K562 (cell line): Measurements from ENCODE around the gene GJA1. TPM values are rescaled to one million over a fixed set of nuclear protein-coding genes. Genes with fewer than 3 reads are reported as not detected.

Experiments used
- ATAC-seq: fragments of 200-7000 bp; cut with Tn5 transposase; 3 replicates; pipeline ENCODE4 v1.9.1; 2020; ENCODE audit warnings: moderate library complexity
- BruUV-seq: library from RNA; stranded (reverse); fragments of 400-500 nt; replicated peaks from 2 replicates; lab custom pipeline; 2021; lab: Mats Ljungman, UMichigan
- CTCF ChIA-PET: fragments of 300-600 bp; formaldehyde crosslinking; extraction: SDS; loops from one replicate; lab custom pipeline; 2021; ENCODE audit warnings: low intra/inter-chr PET ratio; lab: Yijun Ruan, JAX
- POLR2A ChIA-PET: fragments of 300-600, 350-650 bp; sonication (Branson Sonifier 250); formaldehyde crosslinking; extraction: SDS; loops from one replicate; lab custom pipeline; 2021; ENCODE audit warnings: antibody characterized with exemption, inconsistent platforms; lab: Yijun Ruan, JAX
- DNase-seq, 4 experiments: peaks; one replicate each; pipeline versions ENCODE4 v3.0.0 to v3.0.0-alpha.2; 2011 to 2018; ENCODE audit warnings: low spot score in 3 of 4, mixed read lengths in 3 of 4; ENCODE audit errors: extremely low read depth in 1 of 4
- FAIRE-seq: peaks from 2 replicates; lab custom pipeline; 2011; peaks lifted over from hg19 to GRCh38; lab: Jason Lieb, UNC
- H2AFZ ChIP-seq: 2 replicates; pipeline ENCODE4 v1.6.0; 2011; ENCODE audit warnings: low read depth, low read length, control low read depth, inconsistent platforms
- H3K27ac ChIP-seq: fragments of 200-600 bp; 3 replicates; pipeline ENCODE4 v1.8.0; 2011; ENCODE audit warnings: low read depth, mild to moderate bottlenecking, control low read depth, inconsistent platforms, low read length, moderate library complexity, mixed read lengths; ENCODE audit errors: extremely low read depth
- H3K27me3 ChIP-seq, 2 experiments: fragments of 300-600 bp in 1 of 2; 2 replicates in 1 of 2; 3 replicates in 1 of 2; pipeline versions ENCODE4 v1.6.0 to v1.8.0; 2011; ENCODE audit warnings: inconsistent platforms in 2 of 2, low read length in 2 of 2, mild to moderate bottlenecking in 1 of 2, mixed read lengths in 1 of 2, moderate library complexity in 1 of 2; ENCODE audit not compliant: control insufficient read depth in 2 of 2, insufficient read depth in 2 of 2
- H3K36me3 ChIP-seq: fragments of 300-600 bp; 3 replicates; pipeline ENCODE4 v1.8.0; 2011; ENCODE audit warnings: mild to moderate bottlenecking, low read length, inconsistent platforms; ENCODE audit not compliant: control insufficient read depth, insufficient read depth
- H3K4me1 ChIP-seq, 2 experiments: fragments of 200-600 bp in 1 of 2; replicated peaks in 1 of 2; 2 replicates in 1 of 2; 3 replicates in 1 of 2; pipeline versions ENCODE4 v1.5.1 to v1.8.0; 2011; ENCODE audit warnings: inconsistent platforms in 2 of 2, low read length in 2 of 2, mild to moderate bottlenecking in 1 of 2, mixed read lengths in 1 of 2, moderate library complexity in 1 of 2; ENCODE audit not compliant: control insufficient read depth in 2 of 2, insufficient read depth in 2 of 2
- H3K4me2 ChIP-seq: 2 replicates; pipeline ENCODE4 v1.6.1; 2011; ENCODE audit warnings: low read length, control low read depth, inconsistent platforms, mixed read lengths; ENCODE audit not compliant: insufficient read depth
- H3K4me3 ChIP-seq: fragments of 200-600 bp; sonication (generic), shearing (Covaris generic); 2 replicates; pipeline ENCODE4 v1.5.1; 2016; ENCODE audit warnings: control low read depth, inconsistent platforms
- H3K79me2 ChIP-seq: fragments of 200-600 bp; 3 replicates; pipeline ENCODE4 v1.8.0; 2011; ENCODE audit warnings: low read length, inconsistent platforms; ENCODE audit not compliant: control insufficient read depth, insufficient read depth
- H3K9ac ChIP-seq, 2 experiments: 2 replicates each; pipeline versions ENCODE4 v1.6.0 to v1.6.1; 2011; ENCODE audit warnings: low read depth in 2 of 2, low read length in 2 of 2, control low read depth in 1 of 2, inconsistent platforms in 1 of 2, mild to moderate bottlenecking in 1 of 2, mixed read lengths in 1 of 2; ENCODE audit not compliant: insufficient read depth in 1 of 2
- H3K9me1 ChIP-seq: one replicate; pipeline ENCODE4 v1.6.0; 2011; ENCODE audit warnings: inconsistent platforms, mild to moderate bottlenecking, low read length, moderate library complexity; ENCODE audit not compliant: control insufficient read depth, insufficient read depth
- H3K9me3 ChIP-seq: replicated peaks from 2 replicates; pipeline ENCODE4 v1.5.1; 2011; ENCODE audit warnings: low read depth, low read length, inconsistent platforms; ENCODE audit not compliant: control insufficient read depth, insufficient read depth
- H4K20me1 ChIP-seq: replicated peaks from 2 replicates; pipeline ENCODE4 v1.6.1; 2011; ENCODE audit warnings: low read length, inconsistent platforms, mixed read lengths; ENCODE audit not compliant: control insufficient read depth, insufficient read depth
- HBP1 ChIP-seq: fragments of 450-650 bp; formaldehyde crosslinking; IDR thresholded peaks from 2 replicates; pipeline ENCODE4 v1.4.0; 2022; ENCODE audit warnings: missing genetic modification characterization
- HINFP ChIP-seq: fragments of 450-650 bp; conservative IDR thresholded peaks from 2 replicates; pipeline ENCODE4 v1.6.1; 2016; ENCODE audit warnings: missing genetic modification characterization, low read depth, mild to moderate bottlenecking, control low read depth, missing compliant biosample characterization
- HNRNPH1 ChIP-seq: fragments of 200-400 bp; formaldehyde crosslinking; optimal IDR thresholded peaks from 2 replicates; pipeline ENCODE3; 2017; ENCODE audit warnings: low read depth, mild to moderate bottlenecking, low read length, moderate library complexity
- HNRNPK ChIP-seq: fragments of 200-400 bp; formaldehyde crosslinking; IDR thresholded peaks from one replicate; pipeline ENCODE4 v1.6.1; 2018; ENCODE audit warnings: mild to moderate bottlenecking, low read depth, low read length; ENCODE audit not compliant: poor library complexity, severe bottlenecking
- MTA1 ChIP-seq: fragments of 450-650 bp; IDR thresholded peaks from 2 replicates; pipeline ENCODE4 v1.6.1; 2017; ENCODE audit warnings: borderline replicate concordance
- NFATC3 ChIP-seq: fragments of 450-650 bp; IDR thresholded peaks from 2 replicates; pipeline ENCODE4 v1.6.1; 2017; ENCODE audit warnings: mild to moderate bottlenecking
- NFYB ChIP-seq: IDR thresholded peaks from 2 replicates; pipeline ENCODE4 v1.6.1; 2011; ENCODE audit warnings: mild to moderate bottlenecking, moderate library complexity; ENCODE audit not compliant: insufficient read length; ENCODE audit errors: extremely low read depth
- SMC3 ChIP-seq: conservative IDR thresholded peaks from 2 replicates; pipeline ENCODE4 v1.6.1; 2011; ENCODE audit warnings: low read depth, low read length, improper control_type of control experiment; ENCODE audit not compliant: insufficient read depth
- XRCC4 ChIP-seq: IDR thresholded peaks from one replicate; pipeline ENCODE4 v1.6.1; 2011; ENCODE audit not compliant: insufficient read depth, insufficient read length; ENCODE audit errors: extremely low read depth
- ZC3H8 ChIP-seq: fragments of 450-650 bp; IDR thresholded peaks from 2 replicates; pipeline ENCODE4 v1.6.1; 2017
- ZNF224 ChIP-seq: sonication (generic); formaldehyde crosslinking; IDR thresholded peaks from 2 replicates; pipeline ENCODE4 v1.8.0; 2022; ENCODE audit warnings: mild to moderate bottlenecking, missing genetic modification reagents
- ZSCAN29 ChIP-seq: fragments of 450-650 bp; IDR thresholded peaks from 2 replicates; pipeline ENCODE4 v1.6.1; 2017
- WGBS: fragments of 100-300 bp; shearing (Covaris generic); methylation state at CpG from one replicate; pipeline ENCODE4 v1.1.6; 2016; ENCODE audit warnings: low coverage, mixed read lengths; ENCODE audit not compliant: insufficient coverage; ENCODE audit errors: missing lambda C conversion rate; 5-methylcytosine and 5-hydroxymethylcytosine counted together
- in situ Hi-C: fragments of 300-500 bp; cut with MboI; formaldehyde crosslinking; loops from 4 replicates; pipeline ENCODE4 v1.15.0; 2018; ENCODE audit warnings: inconsistent platforms, mixed read lengths
- intact Hi-C: fragments of 100-400 bp; cut with micrococcal nuclease; formaldehyde crosslinking; loops from 2 replicates; pipeline ENCODE4 v1.14.2; 2022
- polyA plus RNA-seq, 8 experiments: library from polyadenylated mRNA; depleted of rRNA in 4 of 8; stranded (reverse) in 5 of 8; unstranded in 3 of 8; fragments of >200 nt; fragmentation: Nextera tagmentation in 2 of 8; fragmentation: Illumina TruSeq in 1 of 8; extraction: Ambion mirVana in 2 of 8; extraction: Trizol in 1 of 8; gene quantifications; 2 replicates each; pipeline versions ENCODE4 v1.2.1 to v1.2.3, GENCODE V29; 2011 to 2014; ENCODE audit warnings: inconsistent platforms in 1 of 8, missing spikeins in 1 of 8
- total RNA-seq, 7 experiments: library from RNA; depleted of rRNA in 6 of 7; stranded (reverse); fragments of >200 nt in 6 of 7; fragmentation: Illumina TruSeq in 2 of 7; extraction: Trizol in 2 of 7; gene quantifications; 2 replicates each; pipeline versions ENCODE4 v1.2.1 to v1.2.3, GENCODE V29; 2011 to 2021; ENCODE audit warnings: low replicate concordance in 1 of 7

The GJA1 gene
- total and polyA plus RNA-seq, 9 of the 15 experiments (the other 6 are each of a cell fraction or from before 2014, with no cell fraction given) = 0.04 to 0.58 (median 0.06) TPM; not detected in 4

GRCh38 chr6:121491576-121491975, 56.1 kb downstream of the GJA1 start:
- no peak overlapping the region for H3K4me2 ChIP-seq
- no peak overlapping the region for H3K27ac ChIP-seq
- TF ChIP-seq ZNF224 (CRISPR knock-in tag) (no peak), NFATC3 (no peak), HINFP (tag) (no peak), HNRNPH1 (no peak), MTA1 (no peak), XRCC4 (no peak), ZSCAN29 (no peak), HBP1 (no peak), HNRNPK (no peak), NFYB (no peak), ZC3H8 (no peak), SMC3 (no peak)
- no peak overlapping the region for H2AFZ ChIP-seq
- no peaks in the 10 kb centered on the region for H3K9me1 ChIP-seq
- ChIA-PET CTCF (no interaction called here), POLR2A (no interaction called here)
- in situ Hi-C loops (no loop called here), intact Hi-C loops (no loop called here)
- no peak overlapping the region for H3K9ac ChIP-seq
- H4K20me1 ChIP-seq = no peaks in the 10 kb centered on the region
- no peaks in the 10 kb centered on the region for H3K36me3 ChIP-seq
- FAIRE-seq (no peak), DNase-seq (no peak), ATAC-seq (no peak)
- no peaks in the 10 kb centered on the region for H3K9me3 ChIP-seq
- no peaks in the 10 kb centered on the region for H3K27me3 ChIP-seq
- 0% methylated on average over 1 of the region's 1 CpG for WGBS
- H3K4me1 ChIP-seq = no peaks in the 10 kb centered on the region
- no peaks in the 10 kb centered on the region for H3K79me2 ChIP-seq
- no TSS peak for BruUV-seq
- no peak overlapping the region for H3K4me3 ChIP-seq
